PC-3 (cell line): ENCODE data around the gene NAGLU. TPM values are rescaled to one million over a fixed set of nuclear protein-coding genes. Genes with fewer than 3 reads are reported as not detected.
A peak's percentile ranks its signal among the peaks of the same experiment; 100 is the strongest.

ENCODE experiments used
- ATAC-seq: fragments of 200-7000 bp; cut with Tn5 transposase; 2 replicates; pipeline ENCODE4 v1.9.1; 2020; ENCODE audit warnings: mild to moderate bottlenecking, moderate library complexity
- BruUV-seq: library from RNA; stranded (reverse); fragments of 400-500 nt; replicated peaks from 2 replicates; lab custom pipeline; 2021; lab: Mats Ljungman, UMichigan
- CTCF ChIA-PET: fragments of 300-600 bp; sonication (Branson Sonifier 250); formaldehyde crosslinking; loops from one replicate; lab custom pipeline; 2022; ENCODE audit warnings: antibody characterized with exemption; lab: Charles Lee
- POLR2A ChIA-PET: fragments of 300-600 bp; sonication (Branson Sonifier 250); formaldehyde crosslinking; loops from one replicate; lab custom pipeline; 2022; ENCODE audit warnings: antibody characterized with exemption; ENCODE audit not compliant: unreplicated experiment; lab: Charles Lee
- DNase-seq: peaks from one replicate; pipeline ENCODE4 v3.0.0-alpha.2; 2015
- H2AFZ ChIP-seq: fragments of 300-600 bp; sonication (generic); 2 replicates; pipeline ENCODE4 v1.6.0; 2016; ENCODE audit warnings: antibody characterized with exemption, low read length
- H3F3A ChIP-seq: fragments of 300-600 bp; sonication (generic); one replicate; pipeline ENCODE4 v1.6.0; 2017; ENCODE audit warnings: antibody characterized with exemption, low read length, control low read depth, mild to moderate bottlenecking; ENCODE audit not compliant: unreplicated experiment
- H3K27ac ChIP-seq: fragments of 300-600 bp; sonication (generic); 2 replicates; pipeline ENCODE4 v1.5.1; 2016; ENCODE audit warnings: mild to moderate bottlenecking, low read length
- H3K27me3 ChIP-seq: fragments of 300-600 bp; sonication (generic); 2 replicates; pipeline ENCODE4 v1.6.1; 2016; ENCODE audit warnings: low read length, mixed read lengths
- H3K36me3 ChIP-seq: fragments of 300-600 bp; sonication (generic); 2 replicates; pipeline ENCODE4 v1.6.1; 2016; ENCODE audit warnings: low read depth, mixed run types, low read length, mixed read lengths
- H3K4me1 ChIP-seq: fragments of 300-600 bp; sonication (generic); 2 replicates; pipeline ENCODE4 v1.5.1; 2016; ENCODE audit warnings: low read length; ENCODE audit not compliant: insufficient read depth
- H3K4me2 ChIP-seq: fragments of 300-600 bp; sonication (generic); 2 replicates; pipeline ENCODE4 v1.6.0; 2016; ENCODE audit warnings: low read length
- H3K4me3 ChIP-seq: fragments of 300-600 bp; sonication (generic); 2 replicates; pipeline ENCODE4 v1.5.1; 2016; ENCODE audit warnings: mild to moderate bottlenecking, low read length, mixed read lengths
- H3K79me2 ChIP-seq: fragments of 300-600 bp; sonication (generic); 2 replicates; pipeline ENCODE4 v1.6.1; 2017; ENCODE audit warnings: low read length, mixed read lengths
- H3K9ac ChIP-seq: fragments of 300-600 bp; sonication (generic); 2 replicates; pipeline ENCODE4 v1.6.0; 2016; ENCODE audit warnings: mild to moderate bottlenecking, low read length
- H3K9me2 ChIP-seq: fragments of 300-600 bp; sonication (generic); replicated peaks from 2 replicates; pipeline ENCODE4 v1.6.1; 2016; ENCODE audit warnings: mixed run types, low read length, mixed read lengths
- H3K9me3 ChIP-seq: fragments of 300-600 bp; sonication (generic); 2 replicates; pipeline ENCODE4 v1.6.1; 2016; ENCODE audit warnings: low read length, mixed read lengths
- H4K20me1 ChIP-seq: fragments of 300-600 bp; sonication (generic); 2 replicates; pipeline ENCODE4 v1.6.1; 2016; ENCODE audit warnings: low read length, mixed read lengths
- CTCF ChIP-seq: fragments of 300-600 bp; sonication (generic); conservative IDR thresholded peaks from 2 replicates; pipeline ENCODE4 v1.5.1; 2017; ENCODE audit warnings: antibody characterized with exemption, low read depth, mild to moderate bottlenecking, low read length
- EZH2 ChIP-seq: fragments of 300-600 bp; sonication (generic); IDR thresholded peaks from one replicate; pipeline ENCODE4 v1.6.1; 2017; ENCODE audit warnings: antibody characterized with exemption, mild to moderate bottlenecking, low read length; ENCODE audit not compliant: unreplicated experiment
- EZH2phosphoT487 ChIP-seq: fragments of 300-600 bp; sonication (generic); IDR thresholded peaks from 2 replicates; pipeline ENCODE4 v1.6.1; 2018; ENCODE audit warnings: mild to moderate bottlenecking, antibody characterized with exemption, low read length, borderline replicate concordance
- intact Hi-C: fragments of 100-400 bp; cut with micrococcal nuclease; formaldehyde crosslinking; loops from 2 replicates; pipeline ENCODE4 v1.9.0; 2023
- total RNA-seq: library from RNA; depleted of rRNA; stranded (reverse); fragments of >200 nt; gene quantifications from 2 replicates; pipeline ENCODE4 v1.2.3, GENCODE V29; 2014

The NAGLU gene
- total RNA-seq, 1 experiment from 2014 or later, result 4.9 TPM

GRCh38 chr17:42577140-42577531 is 41.1 kb downstream of the NAGLU start:
- CTCF ChIA-PET, result interaction anchor here (0.5 to 2.1 kb wide), 4 partner anchors 32 to 481 kb away, joined by 3 to 16 read pairs (median 14); partner anchors contain the start of genes RETREG3 and TUBG1
- peaks cover 30% of the 10 kb centered on the region for H3K79me2 ChIP-seq

GRCh38 chr17:42577532-42578281 is 41.7 kb downstream of the NAGLU start, which contains the start of gene PSMC3IP:
PSMC3IP (minus strand) TSS chr17:42577729; CDS start chr17:42577686, 43 bp downstream.
- TF ChIP-seq EZH2 (no peak), CTCF (peak; percentile 45; the same call in 1 of the 2 replicates), EZH2phosphoT487 (no peak)
- TSS peak; percentile 72 for BruUV-seq

More at GRCh38 chr17:42577140-42577531, 41.1 kb downstream of the NAGLU start:
- peaks cover 13% of the 10 kb centered on the region; the same call in 1 of the 2 replicates for H3K4me1 ChIP-seq
- H2AFZ ChIP-seq, result peak overlapping the region; percentile 99
- H4K20me1 ChIP-seq, result no peaks in the 10 kb centered on the region
- POLR2A ChIA-PET, result interaction anchor here (0.5 kb wide), 1 partner anchor 155 kb away, joined by 6 read pairs; no protein-coding TSS in a partner anchor
- no peaks in the 10 kb centered on the region for H3K27me3 ChIP-seq
- H3F3A ChIP-seq, result peaks cover 6% of the 10 kb centered on the region
- DNase-seq (peak; percentile 4), ATAC-seq (peak; percentile 40)
- peak overlapping the region; percentile 100 for H3K4me3 ChIP-seq
- H3K27ac ChIP-seq, result peak overlapping the region; percentile 46
- intact Hi-C loops, result loop anchor here (2.0 kb wide), 1 partner anchor 102 kb away; no protein-coding TSS in a partner anchor
- no peak for TF ChIP-seq EZH2
- H3K9me2 ChIP-seq, result no peaks in the 10 kb centered on the region
- H3K4me2 ChIP-seq, result peak overlapping the region; percentile 100
- peak overlapping the region; percentile 98 for H3K9ac ChIP-seq
- H3K36me3 ChIP-seq, result peaks cover 9% of the 10 kb centered on the region
- no peaks in the 10 kb centered on the region for H3K9me3 ChIP-seq
- TSS peak; percentile 29 for BruUV-seq

GRCh38 chr17:42578282-42578869 is 42.3 kb downstream of the NAGLU start:
- Histone ChIP-seq H2AFZ (peak overlapping the region; percentile 99), H3K4me1 (peaks cover 13% of the 10 kb centered on the region; the same call in 1 of the 2 replicates), H3K9me2 (no peaks in the 10 kb centered on the region), H3F3A (peaks cover 6% of the 10 kb centered on the region), H3K27me3 (no peaks in the 10 kb centered on the region), H3K79me2 (peaks cover 30% of the 10 kb centered on the region), H3K27ac (peak overlapping the region; percentile 70), H4K20me1 (no peaks in the 10 kb centered on the region), H3K9me3 (no peaks in the 10 kb centered on the region), H3K9ac (peak overlapping the region; percentile 98), H3K4me2 (peak overlapping the region; percentile 100), H3K4me3 (peak overlapping the region; percentile 100), H3K36me3 (peaks cover under 1% of the 10 kb centered on the region)
- BruUV-seq, result no TSS peak
- ATAC-seq (peak; percentile 37), DNase-seq (peak; percentile 74)
- CTCF ChIA-PET, result interaction anchor here (0.6 to 2.1 kb wide), 15 partner anchors 30 to 205 kb away, joined by 3 to 16 read pairs (median 4); partner anchors contain the start of genes CCR10, RETREG3 and TUBG1
- POLR2A ChIA-PET, result interaction anchor here (0.7 kb wide), 1 partner anchor 216 kb away, joined by 9 read pairs; no protein-coding TSS in a partner anchor
- peak; percentile 75 for TF ChIP-seq CTCF
- no peak for TF ChIP-seq EZH2phosphoT487
- TF ChIP-seq EZH2, result no peak
- intact Hi-C loops, result no loop called here

More at GRCh38 chr17:42577532-42578281, 41.7 kb downstream of the NAGLU start, which contains the start of gene PSMC3IP:
- peak within 1 kb of the TSS; percentile 100 for H3K4me2 ChIP-seq
- DNase-seq (peak; percentile 91), ATAC-seq (peak; percentile 85)
- POLR2A ChIA-PET, result interaction anchor here (0.5 kb wide), 1 partner anchor 154 kb away, joined by 6 read pairs; no protein-coding TSS in a partner anchor
- H3K27ac ChIP-seq, result peak within 1 kb of the TSS; percentile 70
- H3K27me3 ChIP-seq, result no peaks in the 10 kb centered on the region
- H3K9ac ChIP-seq, result peak within 1 kb of the TSS; percentile 98
- H3K79me2 ChIP-seq, result peaks cover 30% of the 10 kb centered on the region
- intact Hi-C loops, result loop anchor here (2.0 kb wide), 1 partner anchor 101 kb away; no protein-coding TSS in a partner anchor
- peak within 1 kb of the TSS; percentile 100 for H3K4me3 ChIP-seq
- H2AFZ ChIP-seq, result peak within 1 kb of the TSS; percentile 99
- H3F3A ChIP-seq, result peaks cover 6% of the 10 kb centered on the region
- H3K9me2 ChIP-seq, result no peaks in the 10 kb centered on the region
- peaks cover 8% of the 10 kb centered on the region for H3K36me3 ChIP-seq
- H3K4me1 ChIP-seq, result peaks cover 13% of the 10 kb centered on the region; the same call in 1 of the 2 replicates
- no peaks in the 10 kb centered on the region for H3K9me3 ChIP-seq
- no peaks in the 10 kb centered on the region for H4K20me1 ChIP-seq
- CTCF ChIA-PET, result interaction anchor here (0.5 to 2.1 kb wide), 12 partner anchors 31 to 481 kb away, joined by 3 to 16 read pairs (median 5); partner anchors contain the start of genes CCR10, RETREG3 and TUBG1
